ENCODE results near the gene GALNT5.

- TF ChIP-seq JUND (IDR thresholded peaks at IDR 0.05) (no peak), CTCF (IDR thresholded peaks at IDR 0.05; ENCODE audit: low read depth, low read length, missing input control) (no peak), YY1 (IDR thresholded peaks at IDR 0.05) (no peak), TAF1 (conservative IDR thresholded peaks at IDR 0.05) (no peak), FOXA1 (IDR thresholded peaks at IDR 0.05) (no peak), RAD21 (IDR thresholded peaks at IDR 0.05) (no peak)
These were observed 5.6 kb upstream of the GALNT5 start for GRCh38 chr2:157251932-157252331.
